Stimulated activated CD8-positive, alpha-beta memory T cell treated with anti-CD3 and anti-CD28 coated beads, Interleukin-12 subunit alpha, Interleukin-12 subunit beta, amount 100 ng/mL, for 24 hours (primary cell): ENCODE data around the gene GRIA4.
"Not testable (repeated sequence)": the region's sequence is repeated elsewhere in the genome, so short reads cannot be mapped to it uniquely, and the experiment has no call there.

ENCODE experiments used
- DNase-seq: peaks from one replicate; pipeline ENCODE4 v3.0.0-alpha.2; 2020; ENCODE audit errors: extremely low read depth

GRIA4 gene

DNA sequence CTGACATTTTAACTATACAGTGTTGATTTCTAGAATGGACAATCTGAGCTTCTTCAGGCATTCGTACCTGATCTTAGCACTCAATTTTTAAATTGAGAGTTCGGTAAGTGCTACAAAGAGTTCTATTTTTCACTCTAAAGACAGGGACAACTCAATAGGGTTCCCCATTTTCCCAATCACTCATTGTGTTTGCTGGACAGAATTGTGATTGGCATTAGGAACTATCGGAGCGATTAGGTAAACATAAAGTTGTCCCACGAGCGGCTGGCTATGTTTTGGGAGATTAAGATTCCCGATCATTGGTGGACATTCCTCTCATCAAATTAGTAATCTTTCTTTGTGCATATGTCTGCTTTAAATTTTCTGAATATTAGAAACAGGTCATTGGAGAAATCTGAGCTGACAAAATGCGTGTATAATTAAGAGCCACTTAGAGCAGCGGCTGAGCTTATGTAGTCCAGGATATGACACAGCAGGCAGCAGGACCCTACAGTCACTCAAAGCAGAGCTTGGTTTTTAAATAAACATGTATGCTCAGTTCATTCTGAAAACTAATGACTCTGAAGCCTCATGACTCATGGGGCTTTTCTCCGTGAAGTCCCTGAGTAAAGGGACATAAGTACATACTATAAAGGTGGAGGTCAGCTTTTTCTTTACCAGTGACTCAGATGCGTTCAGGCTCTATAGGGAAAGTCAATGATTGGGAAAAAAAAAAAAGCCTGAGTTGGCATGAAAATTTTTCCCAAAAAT, 109.4 kb downstream of the GRIA4 start:
- DNase-seq: no peak

DNA sequence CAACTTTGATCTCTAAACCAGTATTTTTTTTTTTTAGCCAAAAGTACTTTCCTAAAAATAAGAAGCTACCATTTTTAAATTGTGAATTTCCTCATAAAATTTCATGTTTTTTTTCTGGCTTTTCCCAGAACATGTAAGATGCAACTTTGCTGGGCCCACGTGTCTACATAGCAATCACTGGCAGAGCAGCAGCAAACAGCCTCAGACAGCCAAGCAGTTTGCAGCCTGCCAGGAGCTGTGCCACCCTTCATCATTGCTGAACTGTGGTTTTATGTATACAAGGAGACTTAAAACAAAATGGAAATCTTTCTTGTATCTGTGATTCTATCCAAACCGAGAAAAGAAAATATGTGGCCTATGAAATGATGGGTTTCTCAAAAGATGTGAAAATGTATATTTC, 110.2 kb downstream of the GRIA4 start:
- DNase-seq: no peak

- no peak for DNase-seq
These were observed 113.4 kb downstream of the GRIA4 start for GRCh38 chr11:105723269-105723668.

- no peak for DNase-seq
These were observed 122.7 kb downstream of the GRIA4 start for GRCh38 chr11:105732611-105733010.

- DNase-seq: no peak
These were observed 124.6 kb downstream of the GRIA4 start for GRCh38 chr11:105734426-105734825.

DNA sequence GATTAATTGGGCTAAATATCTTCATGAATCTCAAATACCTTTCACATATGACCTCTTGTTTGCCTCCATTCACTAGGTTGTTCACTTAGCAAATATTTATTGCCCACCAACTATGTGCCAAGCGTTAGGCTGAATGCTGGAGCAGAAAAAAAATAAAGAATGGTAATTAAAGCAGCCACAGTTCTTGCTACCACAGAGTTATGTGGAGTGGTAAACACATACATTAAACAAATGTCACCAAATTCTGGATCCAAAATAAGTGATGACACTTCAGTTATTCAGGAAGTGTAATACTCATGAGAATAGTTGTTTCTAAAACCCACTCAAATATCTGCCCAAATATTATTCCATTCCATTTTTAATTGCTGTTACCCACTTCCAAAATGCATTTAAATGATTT, 128.4 kb downstream of the GRIA4 start:
- DNase-seq: no peak

- no peak for DNase-seq
These were observed 129.3 kb downstream of the GRIA4 start for GRCh38 chr11:105738986-105739795.

DNA sequence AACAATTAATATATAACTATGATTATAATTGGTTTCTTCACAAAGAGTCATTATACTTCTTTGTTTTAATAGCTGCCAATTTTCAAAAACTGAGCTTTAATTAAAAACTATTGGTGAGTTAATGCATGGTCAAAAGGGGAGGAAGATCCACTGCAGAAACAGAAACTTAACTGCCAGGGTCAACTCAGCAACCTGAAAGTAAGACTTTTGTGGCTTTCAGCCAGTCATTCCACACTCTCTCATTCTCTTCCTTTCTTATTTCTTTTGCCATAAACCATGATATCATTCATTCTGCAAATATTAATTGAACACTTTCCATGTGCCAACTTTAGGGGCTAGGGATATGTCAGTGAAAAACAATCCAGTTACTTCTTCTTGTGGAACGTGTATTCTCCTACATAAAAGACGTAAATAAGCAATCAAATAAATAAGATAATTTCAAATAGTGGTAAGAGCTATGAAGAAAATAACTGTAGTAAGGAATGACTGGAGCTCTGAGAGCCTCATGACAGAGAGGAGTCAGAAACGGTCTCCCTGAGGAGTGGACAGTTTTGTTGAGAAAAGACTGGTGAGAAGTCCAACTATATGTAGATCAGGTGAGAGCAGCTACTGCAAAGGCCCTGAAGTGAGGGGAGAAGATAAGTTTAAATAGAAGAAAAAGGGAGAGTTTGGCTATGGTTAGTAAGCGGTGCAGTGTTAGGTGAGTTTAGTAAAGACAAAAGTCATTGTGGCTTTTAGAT, 130.5 kb downstream of the GRIA4 start:
- no peak for DNase-seq

GRCh38 chr11:105741488-105742020, 131.7 kb downstream of the GRIA4 start:
- no peak for DNase-seq

GRCh38 chr11:105754260-105754659, 144.4 kb downstream of the GRIA4 start:
- DNase-seq: no peak

GRCh38 chr11:105754716-105755115, 144.8 kb downstream of the GRIA4 start:
- DNase-seq: no peak

- no peak for DNase-seq
These were observed 147.2 kb downstream of the GRIA4 start for GRCh38 chr11:105757107-105757506.

DNA sequence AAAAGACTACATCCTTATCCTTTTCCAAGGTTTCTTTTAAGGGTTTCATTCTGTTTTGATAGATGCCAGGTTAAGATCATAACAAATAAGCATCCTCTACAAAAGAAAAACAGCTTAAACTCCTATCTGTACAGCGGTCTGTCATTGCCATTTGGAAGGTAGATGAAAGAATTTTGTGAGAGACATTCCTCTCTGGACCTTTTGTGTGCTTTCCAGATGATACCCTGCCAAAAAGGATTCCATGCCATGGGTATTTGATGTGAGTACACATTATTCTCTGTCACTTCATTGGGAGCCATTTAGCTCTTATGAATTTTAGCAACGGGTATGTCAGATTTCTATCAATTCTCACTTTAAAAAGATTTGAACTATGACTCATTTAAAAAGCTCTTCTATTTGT, 153.7 kb downstream of the GRIA4 start:
- DNase-seq: no peak

DNA sequence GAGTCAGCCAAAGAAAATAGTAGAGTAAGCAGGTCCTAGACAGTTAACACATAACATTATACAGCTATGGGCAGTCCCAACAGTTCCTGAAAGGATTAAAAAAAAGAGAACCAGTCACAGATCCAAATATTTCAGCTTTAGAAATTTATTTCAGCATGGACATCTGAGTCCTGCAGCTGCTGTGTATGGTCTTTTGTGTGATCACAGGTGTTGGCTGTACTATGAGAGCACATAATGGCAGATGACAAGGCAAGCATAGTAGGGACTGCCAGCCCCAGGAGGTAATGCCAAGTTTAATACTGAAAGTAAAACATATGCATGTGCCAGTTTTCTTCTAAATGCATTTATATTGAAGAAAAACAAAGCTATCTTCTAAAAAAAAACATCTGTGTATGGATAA, 158.1 kb downstream of the GRIA4 start:
- DNase-seq: no peak

DNA sequence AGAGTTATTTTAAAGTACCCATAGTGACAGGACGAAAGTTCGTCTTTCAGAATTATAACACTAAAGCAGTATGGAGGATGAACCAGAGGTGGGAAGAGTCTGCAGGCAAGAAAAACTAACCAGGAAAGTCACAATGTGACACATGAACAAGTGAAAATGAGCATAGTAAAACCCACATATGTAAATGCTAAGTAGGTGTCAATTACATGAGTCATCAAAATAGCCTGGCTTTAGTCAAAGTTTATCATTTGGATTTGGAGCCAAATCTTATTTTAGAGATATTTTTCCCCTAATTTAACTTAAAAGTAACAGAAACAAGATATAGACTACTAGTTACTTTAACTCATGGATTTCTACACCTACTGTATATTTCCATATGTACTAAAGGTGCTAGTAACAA, 159.8 kb downstream of the GRIA4 start:
- DNase-seq: no peak

GRCh38 chr11:105773452-105773851, 163.6 kb downstream of the GRIA4 start:
- DNase-seq: not testable (repeated sequence)

DNA sequence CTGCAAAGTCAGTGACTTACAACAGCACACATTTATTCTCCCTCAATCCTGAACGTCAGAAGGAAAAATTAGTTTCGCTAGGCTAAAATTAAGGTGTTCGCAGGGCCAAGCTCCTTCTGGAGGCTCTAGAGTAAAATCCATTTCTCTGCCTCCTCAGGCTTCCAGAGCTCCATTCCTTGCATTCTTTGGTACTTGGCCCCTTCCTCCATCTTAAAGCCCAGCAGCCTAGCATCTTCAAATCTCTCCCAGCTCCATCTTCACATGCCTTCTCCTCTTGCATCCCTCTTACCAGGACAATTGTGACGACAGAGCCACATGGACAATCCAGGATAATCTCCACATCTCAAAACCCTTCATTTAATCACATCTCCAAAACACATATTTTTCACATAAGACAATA, 165.0 kb downstream of the GRIA4 start:
- DNase-seq: no peak

GRCh38 chr11:105780781-105781525, 171.1 kb downstream of the GRIA4 start:
- no peak for DNase-seq

GRCh38 chr11:105781807-105782206, 171.9 kb downstream of the GRIA4 start:
- no peak for DNase-seq

- DNase-seq: no peak
These were observed 173.3 kb downstream of the GRIA4 start for GRCh38 chr11:105783216-105783615.

- not testable (repeated sequence) for DNase-seq
These were observed 176.0 kb downstream of the GRIA4 start for GRCh38 chr11:105785850-105786249.

GRCh38 chr11:105786741-105787140, 176.9 kb downstream of the GRIA4 start:
- DNase-seq: no peak
